H1 (cell line): Measurements from ENCODE around the gene EPHA6. TPM values are rescaled to one million over a fixed set of nuclear protein-coding genes. Genes with fewer than 3 reads are reported as not detected.

Experiments
- CTCF ChIA-PET: fragments of 300-600 bp; sonication (Branson Sonifier 250); formaldehyde crosslinking; loops from one replicate; lab custom pipeline; 2021; ENCODE audit not compliant: partially characterized antibody; lab: Charles Lee
- POLR2A ChIA-PET: fragments of 300-600 bp; sonication (Branson Sonifier 250); formaldehyde crosslinking; loops from one replicate; lab custom pipeline; 2021; ENCODE audit warnings: inconsistent platforms; ENCODE audit not compliant: partially characterized antibody; lab: Charles Lee
- DNase-seq, 2 experiments: peaks; one replicate each; pipeline versions ENCODE4 v3.0.0 to v3.0.0-alpha.2; 2010 to 2022; ENCODE audit warnings: low spot score in 2 of 2, low read depth in 1 of 2, mixed read lengths in 1 of 2
- FAIRE-seq: peaks from 2 replicates; lab custom pipeline; 2011; peaks lifted over from hg19 to GRCh38; lab: Jason Lieb, UNC
- H2AFZ ChIP-seq: 2 replicates; pipeline ENCODE4 v1.8.1; 2012; ENCODE audit warnings: low read length, inconsistent platforms
- H2AK5ac ChIP-seq: 2 replicates; pipeline ENCODE4 v1.6.1; 2013; ENCODE audit warnings: low read depth, low read length
- H2BK120ac ChIP-seq: replicated peaks from 2 replicates; pipeline ENCODE3; 2013; ENCODE audit warnings: low read depth, low read length, inconsistent platforms
- H2BK12ac ChIP-seq: 2 replicates; pipeline ENCODE4 v1.6.1; 2013; ENCODE audit warnings: low read depth, low read length
- H2BK15ac ChIP-seq: 2 replicates; pipeline ENCODE4 v1.6.1; 2013; ENCODE audit warnings: low read length
- H2BK20ac ChIP-seq: 2 replicates; pipeline ENCODE4 v1.6.1; 2013; ENCODE audit warnings: low read length
- H2BK5ac ChIP-seq: 2 replicates; pipeline ENCODE4 v1.6.1; 2013; ENCODE audit warnings: low read depth, low read length
- H3K14ac ChIP-seq: 2 replicates; pipeline ENCODE4 v1.6.1; 2013; ENCODE audit warnings: inconsistent platforms; ENCODE audit not compliant: insufficient read length
- H3K18ac ChIP-seq: 2 replicates; pipeline ENCODE4 v1.6.1; 2013; ENCODE audit warnings: low read length; ENCODE audit errors: extremely low read depth
- H3K23ac ChIP-seq: 2 replicates; pipeline ENCODE4 v1.6.1; 2013; ENCODE audit warnings: inconsistent platforms; ENCODE audit not compliant: insufficient read length
- H3K23me2 ChIP-seq: 2 replicates; pipeline ENCODE4 v1.6.1; 2013; ENCODE audit warnings: low read depth, low read length
- H3K27ac ChIP-seq: 2 replicates; pipeline ENCODE4 v1.6.1; 2011; ENCODE audit warnings: low read depth, low read length, inconsistent platforms
- H3K27me3 ChIP-seq, 4 experiments: replicated peaks in 1 of 4; 1 replicate in 1 of 4; 2 replicates in 3 of 4; pipeline versions ENCODE4 v1.6.1 to v1.8.1; 2011 to 2013; ENCODE audit warnings: low read length in 3 of 4, mild to moderate bottlenecking in 3 of 4, inconsistent platforms in 2 of 4, mixed read lengths in 2 of 4, moderate library complexity in 1 of 4; ENCODE audit not compliant: control insufficient read depth in 3 of 4, insufficient read depth in 3 of 4; ENCODE audit errors: extremely low read depth in 1 of 4
- H3K36me3 ChIP-seq, 4 experiments: 2 replicates each; pipeline versions ENCODE4 v1.6.1 to v1.8.1; 2011 to 2013; ENCODE audit warnings: mild to moderate bottlenecking in 4 of 4, low read length in 3 of 4, moderate library complexity in 2 of 4, control low read depth in 1 of 4, inconsistent platforms in 1 of 4; ENCODE audit not compliant: insufficient read depth in 4 of 4, control insufficient read depth in 2 of 4
- H3K4ac ChIP-seq: replicated peaks from 2 replicates; pipeline ENCODE3; 2013; ENCODE audit warnings: low read length, low read depth, mixed read lengths, inconsistent platforms; ENCODE audit not compliant: insufficient read length
- H3K4me1 ChIP-seq, 4 experiments: replicated peaks in 1 of 4; 1 replicate in 1 of 4; 2 replicates in 3 of 4; pipeline versions ENCODE4 v1.6.1 to v1.8.1; 2011 to 2013; ENCODE audit warnings: low read length in 3 of 4, inconsistent platforms in 2 of 4, mixed read lengths in 1 of 4; ENCODE audit not compliant: insufficient read depth in 4 of 4, control insufficient read depth in 3 of 4
- H3K4me2 ChIP-seq, 2 experiments: 2 replicates each; pipeline versions ENCODE4 v1.6.1 to v1.8.1; 2011 to 2013; ENCODE audit warnings: low read depth in 2 of 2, low read length in 2 of 2, control low read depth in 1 of 2, inconsistent platforms in 1 of 2, mild to moderate bottlenecking in 1 of 2; ENCODE audit not compliant: insufficient read depth in 1 of 2
- H3K4me3 ChIP-seq, 4 experiments: fragments of 200-600, 300-600 bp in 1 of 4; sonication (generic), shearing (Covaris generic), sonication (Bioruptor Twin) in 1 of 4; 2 replicates each; pipeline versions ENCODE4 v1.5.1 to v1.8.1; 2011 to 2016; ENCODE audit warnings: low read length in 4 of 4, low read depth in 3 of 4, control low read depth in 2 of 4, inconsistent platforms in 2 of 4, mild to moderate bottlenecking in 2 of 4, mixed read lengths in 1 of 4, moderate library complexity in 1 of 4; ENCODE audit not compliant: insufficient read depth in 2 of 4; ENCODE audit errors: extremely low read depth in 1 of 4
- H3K56ac ChIP-seq: replicated peaks from 2 replicates; pipeline ENCODE3; 2013; ENCODE audit warnings: low read depth, mild to moderate bottlenecking, mixed read lengths, low read length, inconsistent platforms; ENCODE audit not compliant: insufficient read length
- H3K79me1 ChIP-seq: 2 replicates; pipeline ENCODE4 v1.6.1; 2013; ENCODE audit warnings: low read depth, low read length, control low read depth
- H3K79me2 ChIP-seq, 2 experiments: 2 replicates each; pipeline versions ENCODE4 v1.6.1 to v1.8.1; 2012 to 2013; ENCODE audit warnings: low read length in 2 of 2, mild to moderate bottlenecking in 2 of 2, inconsistent platforms in 1 of 2; ENCODE audit not compliant: insufficient read depth in 2 of 2, control insufficient read depth in 1 of 2
- H3K9ac ChIP-seq, 4 experiments: replicated peaks in 1 of 4; 1 replicate in 1 of 4; 2 replicates in 3 of 4; pipeline versions ENCODE4 v1.6.1 to v1.8.1; 2011 to 2013; ENCODE audit warnings: low read depth in 3 of 4, low read length in 3 of 4, control low read depth in 2 of 4, mild to moderate bottlenecking in 2 of 4, moderate library complexity in 2 of 4, inconsistent platforms in 1 of 4; ENCODE audit errors: extremely low read depth in 1 of 4
- H3K9me3 ChIP-seq, 2 experiments: 2 replicates each; pipeline versions ENCODE4 v1.6.1 to v1.8.1; 2012 to 2013; ENCODE audit warnings: mild to moderate bottlenecking in 2 of 2, moderate library complexity in 2 of 2, control low read depth in 1 of 2, inconsistent platforms in 1 of 2, low read depth in 1 of 2, low read length in 1 of 2, mixed read lengths in 1 of 2; ENCODE audit not compliant: insufficient read depth in 2 of 2
- H4K20me1 ChIP-seq, 2 experiments: replicated peaks in 1 of 2; 2 replicates each; pipeline versions ENCODE3 to v1.8.1; 2011 to 2013; ENCODE audit warnings: inconsistent platforms in 2 of 2, low read length in 2 of 2, mild to moderate bottlenecking in 1 of 2; ENCODE audit not compliant: insufficient read depth in 2 of 2, control insufficient read depth in 1 of 2
- H4K5ac ChIP-seq: 2 replicates; pipeline ENCODE4 v1.6.1; 2013; ENCODE audit warnings: low read length, low read depth, mixed read lengths, inconsistent platforms; ENCODE audit not compliant: insufficient read length
- H4K8ac ChIP-seq: 2 replicates; pipeline ENCODE4 v1.8.0; 2013; ENCODE audit warnings: mild to moderate bottlenecking, moderate library complexity, low read length, inconsistent platforms; ENCODE audit not compliant: insufficient read depth; ENCODE audit errors: extremely low read depth
- H4K91ac ChIP-seq: replicated peaks from 2 replicates; pipeline ENCODE3; 2013; ENCODE audit warnings: low read length, mixed read lengths, inconsistent platforms; ENCODE audit not compliant: insufficient read length
- ATF2 ChIP-seq: IDR thresholded peaks from 2 replicates; pipeline ENCODE4 v1.6.1; 2012; ENCODE audit warnings: low read length, inconsistent platforms
- ATF3 ChIP-seq: IDR thresholded peaks from 2 replicates; pipeline ENCODE4 v1.6.1; 2011; ENCODE audit warnings: low read depth, mild to moderate bottlenecking, low read length; ENCODE audit not compliant: insufficient read depth
- BRCA1 ChIP-seq: IDR thresholded peaks from 2 replicates; pipeline ENCODE4 v1.6.1; 2012; ENCODE audit warnings: low read depth, low read length, improper control_type of control experiment
- CBX5 ChIP-seq: fragments of 300-800, 300-1000 bp; sonication (generic); IDR thresholded peaks from 2 replicates; pipeline ENCODE4 v1.7.1; 2016; ENCODE audit warnings: antibody characterized with exemption, low read length, low read depth
- CBX8 ChIP-seq: fragments of 300-800, 300-1000 bp; sonication (generic); IDR thresholded peaks from 2 replicates; pipeline ENCODE4 v1.7.1; 2016; ENCODE audit warnings: low read depth, low read length, borderline replicate concordance
- RBBP5 ChIP-seq: IDR thresholded peaks from 2 replicates; pipeline ENCODE4 v1.7.1; 2012; ENCODE audit warnings: low read depth, mild to moderate bottlenecking, inconsistent platforms, low read length, moderate library complexity, borderline replicate concordance
- SIRT6 ChIP-seq: IDR thresholded peaks from one replicate; pipeline ENCODE4 v1.7.1; 2012; ENCODE audit warnings: low read length, inconsistent platforms
- SIX5 ChIP-seq: IDR thresholded peaks from 2 replicates; pipeline ENCODE4 v1.6.1; 2011; ENCODE audit warnings: mild to moderate bottlenecking, low read depth, low read length
- SP2 ChIP-seq: IDR thresholded peaks from 2 replicates; pipeline ENCODE4 v1.6.1; 2012; ENCODE audit warnings: mild to moderate bottlenecking, low read length, inconsistent platforms
- SP4 ChIP-seq: IDR thresholded peaks from 2 replicates; pipeline ENCODE4 v1.6.1; 2012; ENCODE audit warnings: low read length, inconsistent platforms
- WGBS, 2 experiments: shearing (Covaris generic) in 1 of 2; methylation state at CpG; one replicate each; pipeline versions ENCODE4 v1.1.6 to v1.1.7; 2013 to 2015; ENCODE audit warnings: low lambda C conversion rate in 2 of 2, mixed read lengths in 2 of 2, inconsistent platforms in 1 of 2, low coverage in 1 of 2, missing lambda C conversion rate in 1 of 2; ENCODE audit not compliant: insufficient replicate concordance in 2 of 2, insufficient coverage in 1 of 2, insufficient read length in 1 of 2; ENCODE audit errors: extremely low coverage in 1 of 2, missing lambda C conversion rate in 1 of 2; 5-methylcytosine and 5-hydroxymethylcytosine counted together
- polyA plus RNA-seq, 7 experiments: library from polyadenylated mRNA; depleted of rRNA in 3 of 7; stranded (reverse) in 5 of 7; unstranded in 2 of 7; fragments of >200 nt in 5 of 7; fragments of 200-250 nt in 2 of 7; gene quantifications; 1 replicate in 5 of 7; 2 replicates in 1 of 7; 4 replicates in 1 of 7; pipeline versions ENCODE4 v1.2.1 to v1.2.3, GENCODE V29; 2011 to 2013; ENCODE audit warnings: missing spikeins in 2 of 7, mixed read lengths in 2 of 7
- total RNA-seq: library from RNA; stranded (reverse); fragmentation: NEBNext Ultra II Directional; extraction: Animal tissue kit (Norgen Biotek cat#: 25700); gene quantifications from 2 replicates; pipeline ENCODE4 v1.2.1, GENCODE V29; 2021

EPHA6 gene
- total and polyA plus RNA-seq, 2 of the 8 experiments (the other 6 are each of a cell fraction or from before 2014, with no cell fraction given), result 0.83 to 3.2 TPM

- H3K14ac ChIP-seq, result no peak overlapping the region
- no peak overlapping the region for H2AK5ac ChIP-seq
- 70% methylated on average over 2 of the region's 2 CpGs; no CpG with 5 or more reads in 1 of the 2 experiments for WGBS, 2 experiments
- H2BK15ac ChIP-seq, result no peak overlapping the region
- H3K79me1 ChIP-seq, result no peaks in the 10 kb centered on the region
- FAIRE-seq, result no peak
- CTCF ChIA-PET, result no interaction called here
- H3K27ac ChIP-seq, result no peak overlapping the region
- no peak for DNase-seq
- peaks cover 0 to 4% (median 1%) of the 10 kb centered on the region in 4 experiments; a peak in 1 of 7 replicates for H3K4me1 ChIP-seq
- no peak overlapping the region for H2BK5ac ChIP-seq
- no peaks in the 10 kb centered on the region for H3K27me3 ChIP-seq
- no peak overlapping the region for H3K23ac ChIP-seq
- no peaks in the 10 kb centered on the region for H3K79me2 ChIP-seq
- H4K20me1 ChIP-seq, result no peaks in the 10 kb centered on the region
- no peak overlapping the region for H4K91ac ChIP-seq
- H3K4me3 ChIP-seq, result no peak overlapping the region
- H2BK12ac ChIP-seq, result no peak overlapping the region
- H2BK20ac ChIP-seq, result no peak overlapping the region
- H4K8ac ChIP-seq, result no peak overlapping the region
- no peak overlapping the region for H3K4me2 ChIP-seq
- H4K5ac ChIP-seq, result no peak overlapping the region
- H3K9me3 ChIP-seq, result no peaks in the 10 kb centered on the region
- no peaks in the 10 kb centered on the region for H3K23me2 ChIP-seq
- H3K36me3 ChIP-seq, result no peaks in the 10 kb centered on the region
- H2AFZ ChIP-seq, result no peak overlapping the region
- H3K56ac ChIP-seq, result no peak overlapping the region
- H3K18ac ChIP-seq, result no peak overlapping the region
- H3K4ac ChIP-seq, result no peak overlapping the region
- no peak overlapping the region for H2BK120ac ChIP-seq
- no peak overlapping the region for H3K9ac ChIP-seq
- POLR2A ChIA-PET, result no interaction called here
- TF ChIP-seq BRCA1 (no peak), ATF2 (no peak), CBX8 (no peak), SP4 (no peak), RBBP5 (no peak), SIX5 (no peak), ATF3 (no peak), SIRT6 (no peak), CBX5 (no peak), SP2 (no peak)
Measured at GRCh38 chr3:97430601-97431000, 616.2 kb downstream of the EPHA6 start.
